Stimulated activated naive CD8-positive, alpha-beta T cell treated with anti-CD3 and anti-CD28 coated beads, Interleukin-15, Interleukin-2, amounts not matched to agents 100 U/mL and 50 U/mL, for 24 hours (primary cell): ENCODE data around the gene DLAT.
A peak's percentile ranks its signal among the peaks of the same experiment; 100 is the strongest.
"Not testable (repeated sequence)": the region's sequence is repeated elsewhere in the genome, so short reads cannot be mapped to it uniquely, and the experiment has no call there.

ENCODE experiments used
- ATAC-seq: fragments of 150-1000 bp; cut with Tn5 transposase; one replicate; pipeline ENCODE4 v1.10.0; 2021
- DNase-seq: peaks from one replicate; pipeline ENCODE4 v3.0.0; 2021

DLAT gene

DNA sequence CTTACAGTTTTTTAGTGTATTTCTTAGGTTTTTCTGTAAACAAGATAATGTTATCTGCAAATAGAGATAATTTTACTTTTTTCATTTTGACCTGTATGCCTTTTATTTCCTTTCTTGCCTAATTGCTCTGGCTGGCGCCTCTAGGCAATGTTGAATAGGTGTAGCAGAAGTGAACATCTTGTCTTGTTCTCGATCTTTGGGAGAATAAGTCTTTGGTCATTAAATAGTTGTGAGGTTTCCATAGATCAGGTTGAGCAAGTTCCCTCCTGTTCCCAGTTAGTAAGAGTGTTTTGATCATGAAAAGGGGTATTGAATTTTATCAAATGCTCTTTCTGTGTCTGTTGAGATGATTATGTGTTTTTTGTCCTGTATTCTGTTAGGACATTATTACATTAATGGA lies 24.6 kb downstream of the DLAT start:
- DNase-seq (no peak), ATAC-seq (no peak)

DNA sequence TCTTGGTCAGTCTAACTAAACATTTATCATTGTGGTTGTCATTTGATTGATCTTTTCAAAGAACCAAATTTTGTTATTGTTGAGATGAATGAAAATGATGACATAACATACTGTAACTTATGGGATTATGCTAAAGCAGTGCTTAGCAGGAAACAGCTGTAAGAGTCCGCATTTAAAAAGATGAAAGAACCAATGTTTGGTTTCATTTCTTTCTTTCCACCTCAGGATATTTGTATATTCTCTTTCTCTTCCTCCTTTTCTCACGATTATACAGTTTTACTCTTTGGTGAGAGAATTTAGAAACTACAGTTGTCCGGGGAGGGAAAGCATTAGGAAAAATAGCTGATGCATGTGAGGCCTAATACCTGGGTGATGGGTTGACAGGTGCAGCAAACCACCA lies 25.5 kb downstream of the DLAT start:
- ATAC-seq (no peak), DNase-seq (no peak)

DNA sequence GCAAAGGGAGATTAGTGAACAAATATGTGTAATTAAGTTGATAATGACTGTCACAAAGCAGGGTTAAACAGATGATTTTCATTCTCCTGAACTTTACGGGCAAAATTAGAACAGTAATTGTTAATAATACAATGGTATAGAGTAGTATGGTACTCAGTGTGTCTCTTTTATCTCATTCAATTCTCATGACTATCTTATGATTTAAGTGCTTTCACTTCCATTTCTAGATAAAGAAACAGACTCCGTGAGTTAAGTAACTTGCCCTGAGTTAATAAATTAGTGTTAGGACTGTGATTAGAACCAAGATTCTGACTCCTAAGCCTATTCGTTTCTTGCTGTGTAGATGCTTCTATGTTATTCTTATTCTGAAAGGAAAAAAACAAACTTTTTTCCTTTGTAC lies 26.6 kb downstream of the DLAT start:
- ATAC-seq (no peak), DNase-seq (no peak)

DNA sequence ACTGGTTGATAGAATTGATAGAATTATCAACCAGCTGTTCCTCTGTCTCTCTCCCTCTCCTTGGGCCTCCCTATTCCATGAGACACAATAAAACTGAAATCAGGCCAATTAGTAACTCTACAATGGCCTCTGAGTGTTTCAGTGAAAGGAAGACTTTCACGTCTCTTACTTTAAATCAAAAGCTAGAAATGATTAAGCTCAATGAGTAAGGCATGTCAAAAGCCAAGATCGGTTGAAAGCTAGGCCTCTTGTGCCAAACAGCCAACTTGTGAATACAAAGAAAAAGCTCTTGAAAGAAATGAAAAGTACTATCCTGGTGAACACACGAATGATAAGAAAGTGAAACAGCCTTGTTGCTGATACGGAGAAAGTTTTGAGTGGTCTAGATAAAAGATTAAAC lies 32.0 kb downstream of the DLAT start:
- no peak for DNase-seq
- peak; percentile 57 for ATAC-seq

- DNase-seq (no peak), ATAC-seq (no peak)
Observed at GRCh38 chr11:112058103-112058502, 32.9 kb downstream of the DLAT start.

- DNase-seq = no peak
- ATAC-seq = no peak
Observed at GRCh38 chr11:112062923-112063322, 37.7 kb downstream of the DLAT start.

- DNase-seq = peak; percentile 81
- ATAC-seq = peak; percentile 91
Observed at GRCh38 chr11:112073941-112074811, 49.0 kb downstream of the DLAT start, which contains the start of the genes NKAPD1 and PIH1D2. Gene NKAPD1, plus strand, starts transcription at chr11:112074299. Its CDS starts 1,276 bp downstream, at chr11:112075575. Gene PIH1D2, minus strand, starts transcription at chr11:112074017. Its CDS starts 843 bp downstream, at chr11:112073174.

- ATAC-seq = peak; percentile 42
- peak; percentile 12 for DNase-seq
Observed at GRCh38 chr11:112082729-112083128, 57.5 kb downstream of the DLAT start.

DNA sequence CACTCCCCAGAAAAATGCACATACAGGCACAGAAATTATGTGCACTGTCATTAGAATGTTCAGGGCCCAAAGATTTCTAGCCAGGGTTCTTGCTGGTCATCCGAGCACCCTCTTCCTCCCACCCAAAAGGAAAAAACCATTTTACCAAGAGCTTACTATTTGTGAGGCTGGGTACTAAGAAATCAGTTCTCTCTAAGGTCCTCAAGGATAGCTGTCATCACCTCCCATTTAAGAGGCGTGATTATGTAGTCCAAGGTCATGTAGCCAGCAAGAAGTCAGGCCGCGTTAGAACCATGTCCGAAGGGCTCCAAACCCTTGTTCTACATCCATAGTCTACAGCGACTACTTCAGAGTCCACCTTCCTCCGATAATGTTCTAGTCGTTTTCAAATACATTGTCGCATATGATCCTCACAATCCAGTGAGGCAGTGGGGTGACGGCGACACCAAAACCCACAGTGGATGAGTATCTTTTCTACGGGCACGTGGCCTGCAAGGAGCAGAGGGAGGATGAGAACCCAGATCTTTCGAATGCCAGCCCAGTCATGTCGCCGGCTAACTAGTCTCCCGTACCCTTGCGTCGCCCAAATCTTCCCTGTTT lies 60.7 kb downstream of the DLAT start:
- DNase-seq (peak; percentile 37), ATAC-seq (peak; percentile 54)

- peak; percentile 93 for ATAC-seq
Observed at GRCh38 chr11:112086422-112087191, 61.4 kb downstream of the DLAT start, which contains the start of the genes SDHD and TIMM8B. Gene SDHD, plus strand, starts transcription at chr11:112086873. Its CDS starts 35 bp downstream, at chr11:112086908. Gene TIMM8B, minus strand, starts transcription at chr11:112086756. Its CDS starts 33 bp downstream, at chr11:112086723.

DNA sequence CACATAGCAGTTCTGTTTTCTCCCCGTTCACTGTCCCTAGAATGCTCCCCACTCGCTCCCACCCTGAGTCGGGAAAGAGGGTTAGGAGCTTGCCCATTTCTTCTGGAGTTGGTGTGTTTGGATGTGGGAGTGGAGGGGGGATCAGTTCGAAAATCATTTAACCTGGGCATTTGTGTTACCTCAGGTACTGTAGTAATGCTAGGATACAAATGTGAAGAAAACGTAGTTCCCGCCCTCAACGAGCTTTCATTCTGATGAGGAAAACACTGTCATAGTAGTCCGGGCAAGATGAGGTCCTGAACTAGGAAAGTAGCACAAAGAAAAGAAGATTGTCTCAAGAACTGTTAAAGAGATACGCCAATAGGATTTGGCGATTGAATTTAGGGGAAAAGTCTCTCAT lies 62.0 kb downstream of the DLAT start:
- DNase-seq (no peak), ATAC-seq (no peak)

More at GRCh38 chr11:112086422-112087191, 61.4 kb downstream of the DLAT start, which contains the start of the genes SDHD and TIMM8B:
- peak; percentile 95 for DNase-seq

DNA sequence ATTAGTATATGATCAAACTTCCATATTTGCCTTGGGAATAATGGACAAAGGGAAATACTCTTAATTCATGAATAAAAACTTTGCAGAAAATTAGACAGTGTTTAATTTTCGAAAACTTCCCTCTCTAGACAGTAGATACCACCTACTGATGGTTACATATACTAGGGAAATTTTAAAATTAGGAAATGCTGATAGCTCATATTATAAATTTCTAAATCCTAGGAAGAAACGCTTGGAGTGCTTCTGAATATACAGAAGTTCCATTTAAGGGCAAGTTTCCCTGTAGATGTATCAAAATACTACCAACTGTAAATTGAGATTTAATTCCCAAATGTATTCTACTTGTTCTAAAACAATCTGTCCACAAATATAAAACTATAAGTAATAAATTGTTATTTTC lies 70.1 kb downstream of the DLAT start:
- ATAC-seq, DNase-seq: not testable (repeated sequence)

DNA sequence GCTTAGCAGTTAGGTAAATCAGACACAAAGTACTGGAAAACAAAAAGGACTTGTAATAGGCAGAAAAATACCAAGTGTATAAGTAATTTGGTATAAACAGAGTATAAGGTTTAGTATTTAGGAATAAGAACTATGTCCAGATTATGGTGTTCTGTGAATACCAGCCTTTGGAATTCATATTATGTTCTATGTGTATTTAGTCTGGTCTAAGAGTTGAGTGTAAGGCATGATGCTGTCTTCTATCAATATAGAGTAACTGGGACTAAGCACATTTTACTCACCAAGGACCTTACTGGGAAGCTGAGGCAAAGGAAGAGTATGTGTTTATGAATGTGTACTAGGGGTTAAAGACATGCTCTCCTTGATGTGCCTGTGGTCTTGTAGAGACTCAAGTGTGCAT lies 71.0 kb downstream of the DLAT start:
- DNase-seq = no peak
- ATAC-seq = no peak

DNA sequence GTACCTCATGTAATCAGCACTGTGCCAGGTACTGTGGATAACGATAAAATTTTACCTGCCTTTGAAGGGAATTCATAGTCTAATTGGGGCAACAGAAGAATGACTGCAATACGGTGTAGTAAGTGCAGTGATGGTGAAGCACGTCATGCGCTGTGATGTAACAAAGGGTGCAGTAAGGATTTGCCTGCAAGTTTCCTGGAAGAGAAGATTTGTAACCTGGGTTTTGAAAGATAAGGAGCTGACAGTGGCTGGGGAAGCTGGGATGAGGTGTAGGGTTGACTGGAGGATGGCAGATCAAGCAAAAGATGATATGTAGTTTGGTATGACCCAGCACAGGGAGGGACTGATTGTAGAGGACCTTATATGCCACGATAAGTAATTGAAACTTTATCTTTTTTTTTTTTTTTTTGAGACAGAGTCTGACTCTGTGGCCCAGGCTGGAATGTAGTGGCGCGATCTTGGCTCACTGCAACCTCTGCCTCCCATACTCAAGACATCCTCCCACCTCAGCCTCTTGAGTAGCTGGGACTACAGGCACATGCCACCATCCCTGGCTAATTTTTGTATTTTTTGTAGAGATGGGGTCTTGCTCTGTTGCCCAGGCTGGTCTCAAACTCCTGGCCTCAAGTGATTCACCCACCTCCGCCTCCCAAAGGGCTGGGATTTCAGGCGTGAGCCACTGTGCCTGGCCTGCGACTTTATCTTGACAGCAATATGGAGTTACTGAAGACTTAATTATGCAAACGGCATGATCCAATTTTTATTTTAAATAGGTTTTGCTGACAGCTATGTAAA lies 72.7 kb downstream of the DLAT start:
- ATAC-seq = no peak
- no peak for DNase-seq

DNA sequence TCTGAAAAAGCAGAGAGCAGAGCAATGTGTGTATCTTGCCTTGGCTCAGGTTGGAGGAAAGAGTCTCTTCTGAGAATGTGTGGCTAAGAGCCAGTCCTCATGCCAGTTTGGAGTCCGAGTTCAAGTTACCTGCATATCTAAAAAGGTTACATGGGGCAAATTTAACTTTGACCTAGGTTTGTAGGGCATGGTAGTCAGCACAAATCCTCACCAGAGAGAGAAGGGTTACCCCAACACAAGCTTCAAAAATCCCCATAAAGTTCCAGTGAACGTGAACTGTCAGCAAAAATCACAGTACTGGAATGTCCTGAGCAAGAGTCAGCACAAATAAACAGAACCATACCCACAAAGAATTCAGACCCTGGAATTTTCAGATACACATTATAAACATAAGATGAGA lies 75.3 kb downstream of the DLAT start:
- DNase-seq = no peak
- no peak for ATAC-seq

DNA sequence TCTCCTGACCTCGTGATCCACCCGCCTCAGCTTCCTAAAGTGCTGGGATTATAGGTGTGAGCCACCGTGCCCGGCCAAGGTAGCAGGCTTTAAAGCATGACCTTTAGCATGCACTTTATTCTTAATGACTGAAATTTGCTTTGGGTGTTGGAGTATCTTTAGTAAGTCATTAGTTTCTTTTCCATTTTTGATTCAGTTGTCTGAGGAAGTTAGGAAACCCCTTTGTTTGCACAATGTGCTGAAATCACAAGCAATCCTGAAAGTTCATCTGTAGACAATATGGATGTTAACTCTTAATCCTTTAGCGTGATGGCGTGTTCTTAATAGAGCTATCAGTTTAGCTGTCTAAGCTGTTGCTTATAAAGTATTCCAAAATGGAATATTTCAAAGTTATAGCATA lies 78.2 kb downstream of the DLAT start:
- ATAC-seq = no peak
- no peak for DNase-seq

DNA sequence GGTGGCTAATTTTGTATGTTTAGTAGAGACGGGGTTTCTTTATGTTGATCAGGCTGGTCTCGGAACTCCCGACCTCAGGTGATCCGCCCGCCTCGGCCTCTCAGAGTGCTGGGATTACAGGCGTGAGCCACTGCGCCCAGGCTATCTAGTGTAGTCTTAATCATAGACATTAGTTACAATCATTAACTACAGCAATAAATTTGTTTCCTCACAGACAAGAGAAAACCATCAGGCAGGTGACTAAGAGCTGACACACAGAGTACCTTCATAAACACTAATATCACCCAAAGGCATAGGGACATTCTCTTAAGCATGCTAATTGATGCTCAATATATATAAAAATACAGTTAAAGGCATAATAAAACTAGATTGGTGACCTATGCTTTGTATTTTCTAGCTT lies 80.9 kb downstream of the DLAT start:
- no peak for DNase-seq
- no peak for ATAC-seq
